ENCODE results near the gene CACNB1.

The CACNB1 gene

DNA sequence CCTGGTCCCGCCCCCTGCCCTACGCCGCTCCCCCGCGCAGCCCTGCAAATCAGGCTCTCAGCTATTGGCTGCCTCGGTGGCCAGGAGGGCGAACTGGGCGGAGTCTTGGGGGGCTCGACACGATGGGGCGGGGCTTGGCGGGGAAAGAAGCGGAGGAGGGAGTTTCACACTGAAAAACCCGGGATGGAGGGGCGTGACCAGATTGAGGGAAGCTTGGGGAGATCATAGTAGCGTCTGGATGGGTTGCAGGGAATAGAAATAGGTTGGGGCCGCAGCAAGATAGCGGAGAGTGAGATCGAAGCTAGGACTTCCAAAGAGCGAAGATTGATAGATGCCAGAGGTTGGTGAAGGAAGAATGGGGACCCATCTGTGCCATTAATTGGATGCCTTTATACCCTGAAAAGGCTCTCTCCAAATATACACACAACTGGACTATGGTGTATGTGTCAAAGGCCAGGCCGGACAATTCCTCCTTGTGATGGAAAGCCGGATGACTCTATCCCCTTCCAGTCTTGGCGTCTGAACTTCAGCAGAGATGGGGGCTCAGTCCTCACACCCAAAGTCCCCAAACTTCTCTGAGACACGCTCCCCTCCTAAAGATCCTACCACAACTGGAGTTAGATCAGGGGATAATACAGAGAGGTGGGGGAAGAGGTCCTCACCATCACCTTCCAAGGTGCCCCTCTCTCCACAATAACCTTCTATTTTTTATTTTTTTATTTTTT is 28.7 kb upstream of the CACNB1 start:
- no peak for DNase-seq (ENCODE audit: low read depth in 3 of 3)

DNA sequence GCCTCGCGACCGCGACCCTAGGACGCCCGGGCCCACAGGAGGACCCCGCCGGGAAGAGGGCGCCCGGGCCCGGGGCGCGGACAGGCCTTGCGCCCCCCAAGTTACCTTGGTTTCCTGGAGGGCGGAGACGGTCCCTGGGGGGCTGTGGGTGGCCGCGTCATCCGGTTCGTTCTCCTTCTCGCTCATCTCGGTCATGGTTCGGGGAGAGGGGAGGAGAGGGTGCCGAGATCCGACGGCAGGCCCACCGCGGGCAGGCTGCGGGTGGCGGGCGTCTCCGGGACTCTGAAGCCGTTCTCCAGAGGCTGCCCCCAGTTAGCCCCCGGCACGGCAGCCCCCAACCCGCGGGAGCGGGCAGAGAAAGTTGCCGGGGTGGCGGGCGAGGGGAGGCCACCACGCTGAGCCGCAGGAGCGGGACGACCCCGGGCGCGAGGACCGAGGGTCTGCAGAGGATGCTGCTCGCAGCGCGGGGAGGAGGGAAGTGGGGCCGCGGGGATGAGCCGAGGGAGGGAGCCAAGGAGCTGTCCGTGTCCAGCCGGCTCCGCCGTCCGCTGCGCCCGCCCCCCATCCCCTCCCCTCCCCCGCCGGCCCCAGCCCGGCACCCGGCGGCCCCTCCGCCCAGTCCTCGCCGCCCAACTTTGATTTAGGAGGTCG is 28.0 kb upstream of the CACNB1 start, which contains the start of gene STAC2:
Gene STAC2 (minus strand): TSS at position 638 of the 651 bp plus-strand sequence. CDS start 443 bp downstream, at position 195.
- no peak for DNase-seq (ENCODE audit: low read depth in 3 of 3)

DNA sequence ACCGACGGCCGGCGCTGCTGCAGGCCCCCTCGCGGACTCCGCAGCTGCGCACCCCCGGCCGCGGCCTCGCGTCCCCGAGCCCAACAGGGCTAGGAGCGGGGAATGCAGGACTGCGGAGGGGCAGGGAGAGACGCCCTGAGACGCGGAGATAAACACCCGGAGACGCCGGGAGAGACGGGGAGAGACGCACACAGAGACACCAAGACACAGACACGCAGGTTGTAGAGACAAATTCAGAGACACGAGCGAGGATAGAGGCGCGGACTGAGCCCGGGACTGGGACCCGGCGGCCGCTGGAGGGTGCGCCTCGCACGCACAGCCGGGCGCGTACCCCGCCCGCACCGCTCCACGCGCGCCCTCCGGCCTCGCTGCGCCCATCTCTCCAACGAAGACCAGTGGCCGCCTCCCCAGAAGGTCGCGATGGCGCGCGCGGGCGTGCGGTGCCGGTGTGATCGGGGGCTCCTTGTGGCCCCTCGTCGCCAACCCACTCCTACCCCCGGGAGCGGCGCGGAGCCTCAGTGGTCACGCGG is 27.4 kb upstream of the CACNB1 start:
- DNase-seq (ENCODE audit: low read depth in 3 of 3): no peak

DNA sequence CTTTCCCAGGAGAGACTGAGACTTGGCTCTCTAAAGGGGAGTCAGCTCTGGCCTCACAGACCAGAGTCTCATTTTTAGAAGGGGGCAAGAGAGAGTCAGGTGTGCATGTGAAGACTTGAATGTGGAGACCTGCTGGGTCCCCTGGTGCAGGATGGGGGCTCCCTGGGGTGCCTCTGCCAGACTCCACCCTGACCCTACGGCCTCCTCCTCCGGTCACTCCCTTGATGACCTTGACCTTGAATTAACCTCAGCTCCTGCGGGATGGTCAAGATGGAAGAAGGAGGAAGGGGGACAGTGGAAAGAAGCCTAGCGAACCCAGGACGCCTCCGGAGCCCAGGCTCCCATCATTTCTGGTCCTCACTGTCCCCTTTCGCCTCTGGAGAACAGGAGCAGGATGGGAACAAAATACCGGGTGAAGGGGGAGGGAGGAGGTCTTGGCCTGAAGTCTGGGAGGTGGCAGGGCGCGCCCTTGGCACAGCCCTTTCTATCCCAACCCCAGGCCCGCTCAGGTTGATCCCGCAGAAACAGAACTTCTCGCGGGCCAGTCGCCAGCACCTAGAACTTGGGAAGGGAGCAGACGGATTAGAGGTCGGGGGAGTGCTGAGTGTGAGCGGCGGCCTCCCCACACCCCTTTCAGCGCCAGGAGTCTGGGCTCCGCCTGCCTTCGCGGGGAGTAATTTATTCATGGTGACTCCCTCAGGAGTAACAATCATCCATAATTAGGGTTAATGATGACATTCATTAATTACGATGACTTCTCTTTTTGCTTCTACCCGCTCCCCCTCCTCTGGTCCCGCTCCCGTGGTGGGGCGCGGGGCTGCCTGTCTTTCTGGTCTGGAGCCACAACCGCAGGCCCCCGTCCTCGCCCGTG is 26.7 kb upstream of the CACNB1 start:
- DNase-seq (ENCODE audit: low read depth in 3 of 3): no peak

DNA sequence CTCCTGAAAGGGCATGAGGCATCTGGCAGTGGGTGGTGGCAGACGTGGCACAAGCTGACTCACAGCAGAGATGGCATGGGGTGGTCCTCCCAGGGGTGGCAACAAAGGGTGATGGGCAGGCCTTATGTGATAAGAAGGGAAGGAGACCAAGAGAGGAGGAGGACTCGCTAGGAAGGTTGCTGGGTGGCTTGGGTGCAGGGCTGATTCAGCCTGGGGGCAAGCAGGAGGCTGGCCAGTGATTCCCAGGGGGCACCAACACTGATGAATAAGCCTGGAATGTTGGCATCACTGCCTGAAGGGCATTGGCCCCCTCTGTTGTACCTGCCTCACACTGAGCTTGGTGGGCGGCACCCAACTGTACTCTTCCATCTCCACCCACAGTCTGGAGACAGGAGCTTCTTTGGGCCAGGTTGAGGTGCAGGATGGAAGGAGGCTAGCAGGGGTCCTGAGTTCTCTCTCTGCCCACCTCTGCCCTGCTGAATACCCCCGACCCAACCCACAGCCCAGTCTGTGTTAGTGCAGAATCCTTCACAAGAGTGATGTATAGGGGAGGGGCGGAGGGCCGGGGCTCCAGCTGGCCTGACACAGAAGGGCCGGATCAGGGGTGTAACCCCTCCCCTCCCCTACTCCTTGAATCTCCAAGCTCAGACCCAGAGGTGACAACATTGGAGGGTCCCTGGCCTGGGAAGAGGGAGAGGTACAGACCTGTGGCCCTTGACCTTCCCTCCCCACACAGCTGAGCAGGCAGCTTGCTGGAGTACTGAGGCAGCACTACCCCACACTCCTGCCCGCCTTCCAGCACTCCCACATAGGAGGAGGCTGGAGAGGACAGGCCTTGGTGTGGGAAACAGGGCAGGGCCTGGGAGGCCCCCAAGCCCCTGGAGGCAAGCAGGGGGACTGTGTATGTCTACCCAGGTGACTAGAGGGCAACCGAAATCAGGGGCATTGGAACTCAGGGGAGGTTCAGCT is 25.7 kb upstream of the CACNB1 start:
- no peak for DNase-seq (ENCODE audit: low read depth in 3 of 3)

DNA sequence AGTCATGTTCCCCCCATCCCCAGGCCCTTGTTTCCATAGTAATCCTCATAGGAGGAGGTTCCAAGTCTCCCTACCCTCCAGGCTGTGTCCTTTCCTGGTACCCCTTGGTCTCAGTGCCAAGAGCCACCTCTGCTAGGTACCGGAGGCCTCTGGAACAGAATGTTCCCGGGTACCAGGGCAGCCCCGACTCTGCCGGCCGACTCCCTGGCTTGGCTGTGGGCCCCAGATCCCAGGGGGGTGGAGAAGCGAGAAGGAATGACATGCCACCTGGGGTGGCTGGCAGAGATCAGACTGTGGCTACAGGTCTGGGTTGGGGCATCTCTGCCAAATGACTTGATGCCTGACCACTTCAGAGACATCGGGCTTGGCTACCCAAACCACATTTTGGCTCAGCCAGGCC is 24.7 kb upstream of the CACNB1 start:
- DNase-seq (ENCODE audit: low read depth in 3 of 3): no peak

DNA sequence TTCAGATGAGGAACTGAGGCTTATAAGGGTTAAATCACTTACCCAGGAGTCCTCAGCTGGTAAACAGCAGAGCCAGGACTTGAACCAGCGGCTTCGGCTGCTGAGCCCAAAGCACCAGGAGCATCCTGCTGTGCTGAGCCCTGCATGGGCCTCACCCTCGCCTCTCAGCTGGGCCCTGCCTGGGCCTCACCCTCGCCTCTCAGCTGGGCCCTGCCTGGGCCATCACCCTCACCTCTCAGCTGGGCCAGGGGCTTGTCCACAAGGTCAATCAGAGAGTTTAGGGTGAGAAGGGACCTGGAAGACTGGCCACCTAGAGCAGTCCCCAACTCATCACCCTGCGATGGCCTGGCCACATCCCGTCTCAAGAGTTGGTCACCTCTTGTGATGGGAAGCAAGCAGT is 24.1 kb upstream of the CACNB1 start:
- DNase-seq (ENCODE audit: low read depth in 3 of 3): no peak

DNA sequence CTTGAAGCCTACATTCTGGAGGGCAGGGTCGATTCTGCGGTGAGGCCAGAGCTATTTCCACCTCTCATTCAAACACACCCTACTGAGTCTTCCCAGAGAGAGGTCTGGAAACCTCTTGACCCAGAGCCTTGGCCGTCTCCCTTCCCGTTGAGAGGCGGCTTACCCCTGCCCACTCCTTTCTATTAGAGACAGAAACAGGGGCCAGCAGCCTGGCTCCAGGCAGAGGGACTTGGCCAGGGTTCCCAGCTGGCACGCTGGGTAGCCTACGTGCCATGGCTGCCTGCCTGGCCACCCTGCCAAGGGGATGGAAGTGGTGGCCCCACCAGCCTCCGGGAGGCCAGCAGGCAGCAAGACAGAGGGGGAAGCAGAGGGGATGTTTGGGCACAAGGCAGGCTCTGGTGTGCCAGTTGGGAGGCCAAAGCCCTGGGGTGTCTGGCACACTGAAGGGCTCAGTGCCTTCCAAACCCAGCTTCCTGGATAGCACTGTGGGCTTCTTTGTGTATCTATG is 22.2 kb upstream of the CACNB1 start:
- no peak for DNase-seq (ENCODE audit: low read depth in 3 of 3)

DNA sequence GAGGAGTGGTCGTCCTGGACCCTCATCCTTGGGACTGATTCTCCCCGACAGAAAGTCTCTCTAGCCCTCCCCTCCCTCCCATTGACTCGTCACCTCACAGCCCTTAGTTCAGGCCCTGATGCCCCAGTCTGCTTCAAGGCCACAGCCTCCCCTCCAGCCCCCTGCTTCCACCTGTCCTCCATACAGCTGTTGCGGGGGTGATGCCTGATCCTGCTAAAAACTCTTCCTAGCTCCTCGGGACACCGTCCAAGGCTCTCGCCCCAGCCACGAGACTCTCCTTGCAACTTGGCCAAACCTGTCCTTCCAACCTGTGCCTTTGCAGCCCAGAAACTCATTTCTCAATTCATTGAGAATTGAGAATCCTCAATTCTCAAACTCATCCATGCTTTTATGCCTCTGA is 21.4 kb upstream of the CACNB1 start:
- DNase-seq (ENCODE audit: low read depth in 3 of 3): no peak

DNA sequence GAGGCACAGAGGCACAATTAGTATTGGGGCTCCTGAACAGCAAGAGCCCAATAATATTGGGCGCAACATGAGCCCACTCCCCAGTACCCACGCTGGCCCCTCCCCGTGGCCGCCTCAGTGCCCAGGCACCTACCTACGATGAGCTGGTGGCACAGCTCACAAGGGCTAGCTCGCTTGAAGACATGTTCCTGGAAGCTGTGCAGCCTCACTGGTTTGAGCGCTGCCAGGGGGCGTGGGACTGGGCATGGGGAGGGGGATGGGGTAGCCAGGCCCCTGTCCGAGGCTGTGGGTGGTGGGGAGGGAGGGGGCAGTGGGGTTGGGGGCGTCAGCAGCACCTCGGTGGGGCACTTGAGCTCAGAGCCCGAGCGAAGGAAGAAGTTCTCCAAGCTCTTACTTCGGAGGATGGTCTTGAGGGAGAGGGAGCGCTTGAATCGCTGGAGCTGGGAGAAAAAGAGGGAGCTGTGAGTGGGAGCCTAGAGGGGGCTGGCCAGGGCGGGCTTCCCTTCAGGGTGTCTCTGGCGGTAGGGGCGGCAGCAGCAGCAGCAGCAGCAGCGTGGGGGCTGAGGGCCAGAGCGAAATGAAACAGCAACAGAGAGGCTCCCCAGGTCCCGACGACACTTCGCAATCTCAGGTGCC is 20.4 kb upstream of the CACNB1 start:
- no peak for DNase-seq (ENCODE audit: low read depth in 3 of 3)

DNA sequence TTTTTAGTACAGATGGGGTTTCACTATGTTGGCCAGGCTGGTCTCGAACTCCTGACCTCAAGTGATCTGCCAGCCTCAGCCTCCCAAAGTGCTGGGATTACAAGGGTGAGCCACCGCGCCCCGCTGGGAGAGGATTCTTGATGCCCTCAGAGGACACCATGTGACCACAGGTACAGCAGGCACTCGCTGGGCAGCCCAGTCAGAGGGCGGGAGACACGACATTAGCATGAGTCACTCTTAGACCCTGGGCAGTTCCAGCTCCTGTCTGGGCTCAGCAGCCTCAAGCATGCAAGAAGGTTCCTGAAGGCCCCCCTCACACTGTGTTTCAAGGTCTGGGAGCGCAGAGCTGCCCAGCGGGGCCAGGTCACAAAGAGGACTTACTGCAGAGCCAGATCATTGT is 16.4 kb upstream of the CACNB1 start:
- DNase-seq (ENCODE audit: low read depth in 3 of 3): no peak

DNA sequence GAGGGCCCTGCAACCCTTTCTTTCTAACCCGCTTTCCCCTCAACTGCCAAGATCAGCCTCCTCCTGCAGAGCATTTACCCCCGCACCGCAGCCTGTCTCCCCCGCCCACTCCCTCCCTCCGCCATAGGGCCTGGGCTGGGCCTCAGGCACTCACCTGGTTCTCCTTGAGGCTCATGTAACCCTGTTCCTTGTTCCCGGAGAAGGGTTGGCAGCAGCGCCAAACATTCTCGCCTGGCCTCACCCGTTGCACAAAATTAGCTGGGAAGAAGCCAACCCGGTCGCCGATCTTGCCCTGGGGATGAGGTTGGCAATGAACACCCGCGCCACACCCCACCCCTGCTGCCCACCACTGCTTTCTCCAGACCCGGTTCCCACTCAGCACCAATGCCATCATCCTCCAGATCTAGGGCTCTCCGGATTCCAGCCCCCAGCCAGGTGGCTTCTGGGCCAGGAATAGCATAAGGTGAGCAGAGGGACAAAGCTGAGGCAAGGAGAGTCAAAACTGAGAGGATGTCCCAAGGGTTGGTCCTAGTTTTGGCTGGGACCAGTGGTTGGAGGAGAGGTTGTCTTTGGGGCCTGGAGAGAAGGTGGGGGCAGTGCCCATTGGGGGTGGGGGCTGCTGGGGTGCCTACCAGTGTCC is 15.5 kb upstream of the CACNB1 start:
- DNase-seq (ENCODE audit: low read depth in 3 of 3): no peak

DNA sequence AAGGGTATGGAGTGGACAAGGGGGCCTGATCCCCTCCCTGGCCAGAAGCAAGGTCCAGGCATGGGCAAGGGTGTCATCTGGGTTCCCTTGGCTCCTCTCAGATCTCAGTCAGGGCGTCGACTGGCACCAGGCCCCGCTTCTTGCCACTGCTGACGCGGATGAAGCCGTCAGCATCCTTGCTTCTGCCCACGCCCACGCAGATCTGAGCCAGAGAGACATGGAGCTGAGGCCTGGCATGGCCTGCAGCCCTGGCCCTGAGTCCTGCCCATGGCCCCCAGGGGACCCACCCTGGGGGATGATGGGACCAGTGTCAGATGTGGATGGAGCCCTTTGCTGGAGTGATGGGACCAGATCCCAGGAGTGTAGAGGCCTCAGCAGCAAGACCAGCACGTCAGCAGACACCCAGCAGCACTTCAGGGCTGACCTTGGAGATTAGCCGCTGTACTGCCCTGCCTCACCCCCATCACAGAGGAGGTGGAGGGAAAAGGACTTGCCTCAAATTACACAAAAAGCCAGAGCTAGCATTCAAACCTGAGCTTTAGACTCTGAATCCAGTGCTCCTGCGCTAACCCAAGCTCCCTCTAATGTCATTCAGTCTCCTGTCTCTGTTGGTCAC is 14.8 kb upstream of the CACNB1 start:
- DNase-seq (ENCODE audit: low read depth in 3 of 3): no peak

DNA sequence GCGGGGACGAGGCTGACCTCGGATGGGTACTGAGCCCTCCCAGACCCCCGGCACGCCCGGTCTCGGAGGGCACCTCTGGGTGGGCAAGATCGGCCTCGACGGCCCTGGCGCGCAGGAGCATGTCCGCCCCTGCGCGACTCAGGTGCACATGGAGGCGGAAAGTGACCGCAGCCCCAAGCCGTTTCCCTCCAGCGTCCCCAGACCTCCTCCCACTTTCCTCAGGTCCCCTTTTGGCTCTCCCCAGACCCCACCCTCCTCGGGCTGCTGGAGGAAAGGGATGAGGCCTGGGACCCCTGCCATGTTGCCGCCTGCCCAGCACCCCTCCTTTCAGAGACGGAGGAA is 12.6 kb upstream of the CACNB1 start:
- DNase-seq (ENCODE audit: low read depth in 3 of 3): no peak

DNA sequence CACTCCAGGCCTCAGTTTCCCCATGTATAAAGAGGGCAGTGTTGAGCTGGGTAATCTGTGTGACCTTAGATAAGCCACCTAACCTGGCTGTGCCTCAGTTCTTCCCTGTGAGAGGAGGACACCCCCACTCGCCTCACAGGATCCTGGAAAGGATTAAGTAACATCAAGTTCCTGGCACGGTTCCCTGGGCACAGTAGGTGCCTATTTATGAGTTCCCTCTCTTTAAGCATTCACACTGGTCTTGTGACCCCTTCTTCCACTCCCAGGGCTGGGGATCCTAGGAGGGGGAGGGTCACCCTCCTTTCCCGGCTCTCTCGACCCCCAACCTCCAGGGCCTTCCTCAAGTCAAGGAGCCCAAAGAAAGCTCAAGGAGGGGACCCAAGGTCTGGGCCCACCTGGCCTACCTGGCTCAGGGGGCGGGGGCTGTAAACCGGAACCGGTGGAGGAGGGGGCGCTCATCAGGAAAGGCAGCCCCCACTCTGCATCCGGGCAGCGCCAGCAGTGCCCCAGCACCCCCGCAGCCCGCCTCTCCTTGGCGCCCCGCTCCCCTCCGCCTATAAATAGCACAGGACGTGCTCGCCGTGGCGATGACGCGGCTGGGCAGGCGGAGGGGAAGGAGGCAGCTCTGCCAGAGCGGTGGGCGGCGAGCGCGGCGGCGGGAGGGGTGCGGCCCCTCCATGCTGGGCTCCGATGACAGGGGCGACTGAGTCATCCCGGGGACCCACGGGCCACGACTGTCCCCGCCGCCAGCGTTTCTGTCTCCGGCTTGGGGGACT is 12.0 kb upstream of the CACNB1 start:
- peak in 2 of 3 donors; percentile 38 to 67 for DNase-seq (ENCODE audit: low read depth in 3 of 3)

DNA sequence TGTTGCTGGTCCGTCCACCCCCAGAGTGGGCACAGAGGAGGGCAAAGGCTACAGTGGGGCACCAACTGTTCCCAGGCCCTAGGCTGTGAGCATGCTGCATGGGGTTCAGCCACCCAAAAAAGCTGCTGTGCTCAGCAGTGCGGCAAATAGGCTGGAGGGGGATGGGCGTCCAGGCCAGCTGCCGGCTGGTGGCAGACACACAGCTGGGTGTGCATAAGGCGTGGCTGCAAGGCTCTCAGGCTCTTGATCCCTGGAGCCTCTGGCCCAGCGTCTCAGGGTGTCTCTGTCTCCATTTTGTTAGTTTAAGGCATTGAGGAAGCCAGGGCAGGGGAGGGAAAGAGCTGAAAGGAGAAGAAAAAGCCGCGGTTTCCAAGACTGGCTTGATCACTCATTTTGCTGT is 11.4 kb upstream of the CACNB1 start:
- DNase-seq (ENCODE audit: low read depth in 3 of 3): no peak

DNA sequence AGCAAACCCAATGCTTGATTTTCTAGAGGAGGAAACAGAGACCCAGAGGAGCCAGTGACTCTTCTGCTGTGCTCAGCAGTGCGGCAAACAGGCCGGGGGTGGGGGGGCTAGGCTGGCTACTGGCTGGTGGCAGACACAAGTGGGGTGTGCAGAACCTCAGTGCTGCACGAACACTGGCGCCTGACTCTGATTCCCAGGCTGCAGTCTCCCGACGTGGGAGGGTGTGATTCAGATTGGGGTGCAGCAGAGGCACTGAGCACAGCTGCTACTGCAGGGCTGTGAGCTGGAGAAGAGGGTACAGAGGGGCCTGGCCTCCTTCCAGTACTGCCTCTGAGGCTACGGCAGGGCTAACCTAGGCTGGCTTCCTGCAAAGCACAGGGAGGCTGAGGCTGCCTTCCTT is 10.7 kb upstream of the CACNB1 start:
- no peak for DNase-seq (ENCODE audit: low read depth in 3 of 3)

DNA sequence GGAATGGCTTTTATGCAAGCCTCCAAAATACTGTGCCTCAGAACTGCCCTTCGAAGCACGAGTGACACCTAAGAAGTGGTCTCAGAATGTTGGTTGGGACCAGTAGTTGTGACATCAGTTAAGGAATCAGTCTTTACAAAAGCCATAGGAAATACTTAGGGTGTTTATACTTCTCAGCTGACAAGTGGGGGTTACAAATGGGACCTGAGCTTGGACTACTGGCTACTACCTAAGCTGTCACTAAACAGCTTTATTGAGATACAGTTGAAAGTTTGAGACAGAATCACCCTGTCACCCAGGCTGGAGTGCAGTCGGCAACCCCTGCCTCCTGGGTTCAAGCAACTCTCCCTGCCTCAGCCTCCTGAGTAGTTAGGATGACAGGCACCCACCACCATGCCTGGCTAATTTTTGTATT is 7.7 kb upstream of the CACNB1 start:
- no peak for DNase-seq (ENCODE audit: low read depth in 3 of 3)

DNA sequence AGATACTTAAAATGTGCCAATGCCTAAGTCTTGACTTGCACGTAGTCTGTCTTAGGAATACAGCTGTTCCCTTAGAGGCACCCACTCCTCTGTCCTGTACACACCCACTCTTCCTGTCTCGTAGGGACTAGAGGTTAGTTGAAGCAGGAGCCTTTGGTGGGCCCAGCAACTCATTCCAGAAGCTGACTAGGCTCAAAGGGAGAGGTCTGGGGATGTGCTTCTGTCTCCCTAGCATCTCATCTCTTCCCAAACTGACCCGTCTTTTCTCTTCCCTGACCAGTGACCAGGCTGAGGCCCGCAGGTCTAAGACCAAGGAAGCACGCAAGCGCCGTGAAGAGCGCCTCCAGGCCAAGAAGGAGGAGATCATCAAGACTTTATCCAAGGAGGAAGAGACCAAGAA is 6.8 kb upstream of the CACNB1 start:
- DNase-seq (ENCODE audit: low read depth in 3 of 3): no peak
